ENCODE measurements around the gene TTPAL.

The TTPAL gene

DNA sequence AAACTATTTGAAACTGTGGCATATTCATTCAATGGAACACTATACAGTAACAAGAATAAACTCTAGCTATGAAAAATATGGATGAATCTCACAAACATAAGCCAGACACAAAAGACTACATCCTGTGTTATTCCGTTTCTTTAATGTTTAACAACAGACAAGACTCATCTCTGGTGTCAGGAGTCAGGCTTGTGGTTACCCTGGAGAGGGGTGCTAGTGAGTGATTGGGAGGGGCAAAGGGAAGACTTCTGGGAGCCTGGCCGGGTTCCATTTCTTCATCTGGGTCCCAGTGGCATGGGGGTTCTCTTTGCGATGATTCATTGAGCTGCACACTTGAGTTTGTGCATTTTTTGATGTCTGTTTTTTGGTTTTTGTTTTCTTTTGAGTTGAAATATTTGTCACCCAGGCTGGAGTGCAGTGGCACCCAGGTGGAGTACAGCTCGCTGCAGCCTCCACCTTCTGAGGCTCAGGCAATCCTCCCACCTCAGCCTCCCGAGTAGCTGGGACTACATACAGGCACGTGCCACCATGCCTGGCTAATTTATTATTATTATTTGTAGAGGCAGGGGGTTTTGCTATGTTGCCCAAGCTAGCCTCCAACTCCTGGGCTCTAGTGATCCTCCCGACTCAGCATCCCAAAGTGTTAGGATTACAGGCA lies 21.2 kb upstream of the TTPAL start:
- H3K9ac ChIP-seq (ENCODE audit: low read length), result no peak overlapping the region
- no peaks in the 10 kb centered on the region for H3K36me3 ChIP-seq (ENCODE audit: low read length)
- no peak for TF ChIP-seq EZH2phosphoT487 (conservative IDR thresholded peaks at IDR 0.05; ENCODE audit: low read length)
- TF ChIP-seq, protein P1, sequence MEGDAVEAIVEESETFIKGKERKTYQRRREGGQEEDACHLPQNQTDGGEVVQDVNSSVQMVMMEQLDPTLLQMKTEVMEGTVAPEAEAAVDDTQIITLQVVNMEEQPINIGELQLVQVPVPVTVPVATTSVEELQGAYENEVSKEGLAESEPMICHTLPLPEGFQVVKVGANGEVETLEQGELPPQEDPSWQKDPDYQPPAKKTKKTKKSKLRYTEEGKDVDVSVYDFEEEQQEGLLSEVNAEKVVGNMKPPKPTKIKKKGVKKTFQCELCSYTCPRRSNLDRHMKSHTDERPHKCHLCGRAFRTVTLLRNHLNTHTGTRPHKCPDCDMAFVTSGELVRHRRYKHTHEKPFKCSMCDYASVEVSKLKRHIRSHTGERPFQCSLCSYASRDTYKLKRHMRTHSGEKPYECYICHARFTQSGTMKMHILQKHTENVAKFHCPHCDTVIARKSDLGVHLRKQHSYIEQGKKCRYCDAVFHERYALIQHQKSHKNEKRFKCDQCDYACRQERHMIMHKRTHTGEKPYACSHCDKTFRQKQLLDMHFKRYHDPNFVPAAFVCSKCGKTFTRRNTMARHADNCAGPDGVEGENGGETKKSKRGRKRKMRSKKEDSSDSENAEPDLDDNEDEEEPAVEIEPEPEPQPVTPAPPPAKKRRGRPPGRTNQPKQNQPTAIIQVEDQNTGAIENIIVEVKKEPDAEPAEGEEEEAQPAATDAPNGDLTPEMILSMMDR (IDR thresholded peaks at IDR 0.05; ENCODE audit: insufficient read depth, low read length, poor library complexity, severe bottlenecking), result no peak
- no peak overlapping the region for H2AFZ ChIP-seq (ENCODE audit: low read depth, low read length, severe bottlenecking)
- H3K9me2 ChIP-seq (replicated peaks; ENCODE audit: insufficient read depth, low read length), result no peaks in the 10 kb centered on the region
- no peak overlapping the region for H3K27ac ChIP-seq (ENCODE audit: low read depth, low read length)
- H3K9me3 ChIP-seq (ENCODE audit: insufficient read depth, low read length), result no peaks in the 10 kb centered on the region
- no peaks in the 10 kb centered on the region for H3K79me2 ChIP-seq (ENCODE audit: insufficient read depth, low read length)
- H3K27me3 ChIP-seq (ENCODE audit: low read length), result no peaks in the 10 kb centered on the region
- no peaks in the 10 kb centered on the region for H3F3A ChIP-seq (ENCODE audit: insufficient read depth)
- no peak overlapping the region for H3K4me3 ChIP-seq (ENCODE audit: insufficient read depth, low read length, poor library complexity, severe bottlenecking)
- no peak overlapping the region for H3K4me2 ChIP-seq (ENCODE audit: low read depth, low read length, poor library complexity, severe bottlenecking)
- no peaks in the 10 kb centered on the region for H4K20me1 ChIP-seq (ENCODE audit: low read depth, low read length)

DNA sequence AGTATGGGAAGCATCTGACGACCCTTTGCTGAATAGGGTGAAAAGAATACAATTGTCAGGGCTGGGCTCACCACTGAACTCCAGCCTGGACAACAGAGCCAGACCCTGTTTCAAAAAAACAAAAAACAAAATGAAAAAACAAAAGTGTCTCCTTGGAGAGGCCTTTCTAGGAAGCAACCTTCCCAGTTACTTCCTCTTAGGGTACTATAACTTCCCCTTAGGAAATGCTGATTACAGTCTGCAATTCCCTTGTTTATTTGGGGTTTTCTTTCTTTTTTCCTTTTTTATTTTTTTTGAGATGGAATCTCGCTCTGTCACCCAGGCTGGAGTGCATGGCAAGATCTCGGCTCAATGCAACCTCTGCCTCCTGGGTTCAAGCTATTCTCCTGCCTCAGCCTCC lies 20.5 kb upstream of the TTPAL start:
- no peaks in the 10 kb centered on the region for H3K9me3 ChIP-seq (ENCODE audit: insufficient read depth, low read length)
- H4K20me1 ChIP-seq (ENCODE audit: low read depth, low read length), result no peaks in the 10 kb centered on the region
- H2AFZ ChIP-seq (ENCODE audit: low read depth, low read length, severe bottlenecking), result no peak overlapping the region
- no peaks in the 10 kb centered on the region for H3K79me2 ChIP-seq (ENCODE audit: insufficient read depth, low read length)
- H3K27ac ChIP-seq (ENCODE audit: low read depth, low read length), result no peak overlapping the region
- no peak overlapping the region for H3K4me2 ChIP-seq (ENCODE audit: low read depth, low read length, poor library complexity, severe bottlenecking)
- no peaks in the 10 kb centered on the region for H3F3A ChIP-seq (ENCODE audit: insufficient read depth)
- no peaks in the 10 kb centered on the region for H3K36me3 ChIP-seq (ENCODE audit: low read length)
- TF ChIP-seq, protein P1 (IDR thresholded peaks at IDR 0.05; ENCODE audit: insufficient read depth, low read length, poor library complexity, severe bottlenecking), result no peak
- TF ChIP-seq EZH2phosphoT487 (conservative IDR thresholded peaks at IDR 0.05; ENCODE audit: low read length), result no peak
- H3K27me3 ChIP-seq (ENCODE audit: low read length), result no peaks in the 10 kb centered on the region
- no peak overlapping the region for H3K4me3 ChIP-seq (ENCODE audit: insufficient read depth, low read length, poor library complexity, severe bottlenecking)
- no peak overlapping the region for H3K9ac ChIP-seq (ENCODE audit: low read length)
- H3K9me2 ChIP-seq (replicated peaks; ENCODE audit: insufficient read depth, low read length), result no peaks in the 10 kb centered on the region

DNA sequence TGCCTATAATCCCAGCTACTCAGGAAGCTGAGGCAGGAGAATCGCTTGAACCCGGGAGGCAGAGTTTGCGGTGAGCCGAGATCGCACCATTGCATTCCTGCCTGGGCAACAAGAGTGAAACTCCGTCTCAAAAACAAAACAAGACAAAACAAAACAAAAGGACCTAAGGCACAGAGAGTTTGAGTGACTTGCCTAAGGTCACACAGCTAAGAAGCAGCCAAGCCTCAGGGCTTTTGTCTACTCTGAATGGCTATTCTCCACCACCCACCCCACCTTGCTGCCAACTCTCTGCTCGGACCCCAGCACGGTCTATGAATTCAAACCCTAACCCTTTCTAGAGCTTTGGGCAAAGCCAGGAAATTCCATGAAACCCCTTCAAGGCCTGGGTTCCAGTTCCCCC lies 19.1 kb upstream of the TTPAL start:
- no peaks in the 10 kb centered on the region for H3K27me3 ChIP-seq (ENCODE audit: low read length)
- no peaks in the 10 kb centered on the region for H3K9me3 ChIP-seq (ENCODE audit: insufficient read depth, low read length)
- no peak overlapping the region for H3K4me3 ChIP-seq (ENCODE audit: insufficient read depth, low read length, poor library complexity, severe bottlenecking)
- no peak overlapping the region for H3K4me2 ChIP-seq (ENCODE audit: low read depth, low read length, poor library complexity, severe bottlenecking)
- no peak overlapping the region for H3K27ac ChIP-seq (ENCODE audit: low read depth, low read length)
- H3K36me3 ChIP-seq (ENCODE audit: low read length), result no peaks in the 10 kb centered on the region
- no peaks in the 10 kb centered on the region for H4K20me1 ChIP-seq (ENCODE audit: low read depth, low read length)
- H3K9me2 ChIP-seq (replicated peaks; ENCODE audit: insufficient read depth, low read length), result no peaks in the 10 kb centered on the region
- H3F3A ChIP-seq (ENCODE audit: insufficient read depth), result no peaks in the 10 kb centered on the region
- no peak overlapping the region for H2AFZ ChIP-seq (ENCODE audit: low read depth, low read length, severe bottlenecking)
- TF ChIP-seq, protein P1 (IDR thresholded peaks at IDR 0.05; ENCODE audit: insufficient read depth, low read length, poor library complexity, severe bottlenecking), result no peak
- TF ChIP-seq EZH2phosphoT487 (conservative IDR thresholded peaks at IDR 0.05; ENCODE audit: low read length), result no peak
- no peak overlapping the region for H3K9ac ChIP-seq (ENCODE audit: low read length)
- H3K79me2 ChIP-seq (ENCODE audit: insufficient read depth, low read length), result no peaks in the 10 kb centered on the region

Data from SU-DHL-6 (cell line).